Measurements from ENCODE around the gene SLC38A1.

GRCh38 chr12:46217541-46218321, 51.1 kb downstream of the SLC38A1 start:
- no peak for TF ChIP-seq CTCF (IDR thresholded peaks at IDR 0.05; ENCODE audit: low read length)
- no peak for TF ChIP-seq EZH2 (IDR thresholded peaks at IDR 0.05; ENCODE audit: borderline replicate concordance, low read length)
